K562 (cell line): ENCODE data around the gene NEK1. TPM values are rescaled to one million over a fixed set of nuclear protein-coding genes. Genes with fewer than 3 reads are reported as not detected.

Experiments used
- ATAC-seq: fragments of 200-7000 bp; cut with Tn5 transposase; 3 replicates; pipeline ENCODE4 v1.9.1; 2020; ENCODE audit warnings: moderate library complexity
- BruUV-seq: library from RNA; stranded (reverse); fragments of 400-500 nt; replicated peaks from 2 replicates; lab custom pipeline; 2021; lab: Mats Ljungman, UMichigan
- CTCF ChIA-PET: fragments of 300-600 bp; formaldehyde crosslinking; extraction: SDS; loops from one replicate; lab custom pipeline; 2021; ENCODE audit warnings: low intra/inter-chr PET ratio; lab: Yijun Ruan, JAX
- POLR2A ChIA-PET: fragments of 300-600, 350-650 bp; sonication (Branson Sonifier 250); formaldehyde crosslinking; extraction: SDS; loops from one replicate; lab custom pipeline; 2021; ENCODE audit warnings: antibody characterized with exemption, inconsistent platforms; lab: Yijun Ruan, JAX
- DNase-seq, 4 experiments: peaks; one replicate each; pipeline versions ENCODE4 v3.0.0 to v3.0.0-alpha.2; 2011 to 2018; ENCODE audit warnings: low spot score in 3 of 4, mixed read lengths in 3 of 4; ENCODE audit errors: extremely low read depth in 1 of 4
- FAIRE-seq: peaks from 2 replicates; lab custom pipeline; 2011; peaks lifted over from hg19 to GRCh38; lab: Jason Lieb, UNC
- H2AFZ ChIP-seq: 2 replicates; pipeline ENCODE4 v1.6.0; 2011; ENCODE audit warnings: low read depth, low read length, control low read depth, inconsistent platforms
- H3K27ac ChIP-seq: fragments of 200-600 bp; 3 replicates; pipeline ENCODE4 v1.8.0; 2011; ENCODE audit warnings: low read depth, mild to moderate bottlenecking, control low read depth, inconsistent platforms, low read length, moderate library complexity, mixed read lengths; ENCODE audit errors: extremely low read depth
- H3K27me3 ChIP-seq, 2 experiments: fragments of 300-600 bp in 1 of 2; 2 replicates in 1 of 2; 3 replicates in 1 of 2; pipeline versions ENCODE4 v1.6.0 to v1.8.0; 2011; ENCODE audit warnings: inconsistent platforms in 2 of 2, low read length in 2 of 2, mild to moderate bottlenecking in 1 of 2, mixed read lengths in 1 of 2, moderate library complexity in 1 of 2; ENCODE audit not compliant: control insufficient read depth in 2 of 2, insufficient read depth in 2 of 2
- H3K36me3 ChIP-seq: fragments of 300-600 bp; 3 replicates; pipeline ENCODE4 v1.8.0; 2011; ENCODE audit warnings: mild to moderate bottlenecking, low read length, inconsistent platforms; ENCODE audit not compliant: control insufficient read depth, insufficient read depth
- H3K4me1 ChIP-seq, 2 experiments: fragments of 200-600 bp in 1 of 2; replicated peaks in 1 of 2; 2 replicates in 1 of 2; 3 replicates in 1 of 2; pipeline versions ENCODE4 v1.5.1 to v1.8.0; 2011; ENCODE audit warnings: inconsistent platforms in 2 of 2, low read length in 2 of 2, mild to moderate bottlenecking in 1 of 2, mixed read lengths in 1 of 2, moderate library complexity in 1 of 2; ENCODE audit not compliant: control insufficient read depth in 2 of 2, insufficient read depth in 2 of 2
- H3K4me2 ChIP-seq: 2 replicates; pipeline ENCODE4 v1.6.1; 2011; ENCODE audit warnings: low read length, control low read depth, inconsistent platforms, mixed read lengths; ENCODE audit not compliant: insufficient read depth
- H3K4me3 ChIP-seq: fragments of 200-600 bp; sonication (generic), shearing (Covaris generic); 2 replicates; pipeline ENCODE4 v1.5.1; 2016; ENCODE audit warnings: control low read depth, inconsistent platforms
- H3K79me2 ChIP-seq: fragments of 200-600 bp; 3 replicates; pipeline ENCODE4 v1.8.0; 2011; ENCODE audit warnings: low read length, inconsistent platforms; ENCODE audit not compliant: control insufficient read depth, insufficient read depth
- H3K9ac ChIP-seq, 2 experiments: 2 replicates each; pipeline versions ENCODE4 v1.6.0 to v1.6.1; 2011; ENCODE audit warnings: low read depth in 2 of 2, low read length in 2 of 2, control low read depth in 1 of 2, inconsistent platforms in 1 of 2, mild to moderate bottlenecking in 1 of 2, mixed read lengths in 1 of 2; ENCODE audit not compliant: insufficient read depth in 1 of 2
- H3K9me1 ChIP-seq: one replicate; pipeline ENCODE4 v1.6.0; 2011; ENCODE audit warnings: inconsistent platforms, mild to moderate bottlenecking, low read length, moderate library complexity; ENCODE audit not compliant: control insufficient read depth, insufficient read depth
- H3K9me3 ChIP-seq: replicated peaks from 2 replicates; pipeline ENCODE4 v1.5.1; 2011; ENCODE audit warnings: low read depth, low read length, inconsistent platforms; ENCODE audit not compliant: control insufficient read depth, insufficient read depth
- H4K20me1 ChIP-seq: replicated peaks from 2 replicates; pipeline ENCODE4 v1.6.1; 2011; ENCODE audit warnings: low read length, inconsistent platforms, mixed read lengths; ENCODE audit not compliant: control insufficient read depth, insufficient read depth
- NFIX ChIP-seq: fragments of 250-450 bp; sonication (Bioruptor Pico); IDR thresholded peaks from 2 replicates; pipeline ENCODE4 v1.4.0; 2020; ENCODE audit warnings: low read depth, mild to moderate bottlenecking, moderate library complexity
- NR2C1 ChIP-seq, 2 experiments: fragments of 450-650 bp; IDR thresholded peaks; 2 replicates each; pipeline ENCODE4 v1.6.1; 2017; ENCODE audit warnings: mild to moderate bottlenecking in 2 of 2, antibody characterized with exemption in 1 of 2, inconsistent platforms in 1 of 2, missing compliant biosample characterization in 1 of 2, missing genetic modification characterization in 1 of 2
- ZFP1 ChIP-seq: fragments of 450-650 bp; formaldehyde crosslinking; IDR thresholded peaks from 2 replicates; pipeline ENCODE4 v1.4.0; 2020; ENCODE audit warnings: mild to moderate bottlenecking, mixed read lengths
- ZNF609 ChIP-seq: sonication (generic); formaldehyde crosslinking; IDR thresholded peaks from 2 replicates; pipeline ENCODE4 v1.8.1; 2023; ENCODE audit warnings: missing genetic modification reagents, mild to moderate bottlenecking, borderline replicate concordance
- in situ Hi-C: fragments of 300-500 bp; cut with MboI; formaldehyde crosslinking; loops from 4 replicates; pipeline ENCODE4 v1.15.0; 2018; ENCODE audit warnings: inconsistent platforms, mixed read lengths
- intact Hi-C: fragments of 100-400 bp; cut with micrococcal nuclease; formaldehyde crosslinking; loops from 2 replicates; pipeline ENCODE4 v1.14.2; 2022
- polyA plus RNA-seq, 8 experiments: library from polyadenylated mRNA; depleted of rRNA in 4 of 8; stranded (reverse) in 5 of 8; unstranded in 3 of 8; fragments of >200 nt; fragmentation: Nextera tagmentation in 2 of 8; fragmentation: Illumina TruSeq in 1 of 8; extraction: Ambion mirVana in 2 of 8; extraction: Trizol in 1 of 8; gene quantifications; 2 replicates each; pipeline versions ENCODE4 v1.2.1 to v1.2.3, GENCODE V29; 2011 to 2014; ENCODE audit warnings: inconsistent platforms in 1 of 8, missing spikeins in 1 of 8
- total RNA-seq, 7 experiments: library from RNA; depleted of rRNA in 6 of 7; stranded (reverse); fragments of >200 nt in 6 of 7; fragmentation: Illumina TruSeq in 2 of 7; extraction: Trizol in 2 of 7; gene quantifications; 2 replicates each; pipeline versions ENCODE4 v1.2.1 to v1.2.3, GENCODE V29; 2011 to 2021; ENCODE audit warnings: low replicate concordance in 1 of 7

Gene NEK1
- total and polyA plus RNA-seq, 9 of the 15 experiments (the other 6 are each of a cell fraction or from before 2014, with no cell fraction given): 6.2 to 15.7 (median 10.3) TPM

GRCh38 chr4:169655401-169655800 is 43.0 kb upstream of the NEK1 start (continued):
- TF ChIP-seq NFIX (no peak), ZFP1 (no peak)

DNA sequence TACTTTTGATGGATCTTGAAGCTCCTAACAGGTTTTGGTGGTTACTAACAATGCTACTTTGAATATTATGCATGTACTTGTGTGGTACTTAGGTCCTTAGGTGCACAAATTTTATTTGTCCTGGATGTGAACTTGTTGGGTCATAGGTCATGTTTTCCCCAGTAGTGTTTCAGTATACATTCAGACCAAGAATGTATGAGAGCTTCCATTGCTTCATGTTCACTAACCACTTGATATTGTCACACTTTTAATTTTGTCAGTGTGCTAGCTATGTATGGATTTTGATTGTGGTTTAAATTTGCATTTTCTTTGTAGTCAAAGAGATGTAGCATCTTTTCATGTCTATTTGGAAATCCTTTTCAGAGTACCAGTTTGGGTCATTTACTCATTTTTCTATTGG is 40.2 kb upstream of the NEK1 start:
- no TSS peak for BruUV-seq
- Histone ChIP-seq H3K4me1 (peaks cover 4 to 20% of the 10 kb centered on the region in 2 experiments; a peak in 3 of 5 replicates), H3K79me2 (peaks cover 81% of the 10 kb centered on the region), H3K27me3 (no peaks in the 10 kb centered on the region)
- TF ChIP-seq NR2C1 (IDR thresholded peaks at IDR 0.05) (0 out of 2 replicates have a peak, but pooled peaks have one; percentile 41), NR2C1 (tag; IDR thresholded peaks at IDR 0.05) (no peak), ZNF609 (CRISPR knock-in tag) (no peak)
- TF ChIP-seq, all 486 proteins: peak for 1
- ChIA-PET CTCF (no interaction called here), POLR2A (interaction anchor here (0.6 to 0.7 kb wide), 2 partner anchors 128 to 286 kb away, joined by 3 read pairs; no protein-coding TSS in a partner anchor)
- H2AFZ ChIP-seq: no peak overlapping the region
- no peak overlapping the region for H3K4me3 ChIP-seq
- intact Hi-C loops (no loop called here), in situ Hi-C loops (no loop called here)
- FAIRE-seq: no peak
- no peak for DNase-seq
- H4K20me1 ChIP-seq: no peaks in the 10 kb centered on the region
- H3K36me3 ChIP-seq: peaks cover 13% of the 10 kb centered on the region; the same call in 2 of the 3 replicates
- no peak overlapping the region for H3K9ac ChIP-seq
- H3K27ac ChIP-seq: no peak overlapping the region
- H3K9me3 ChIP-seq: no peaks in the 10 kb centered on the region; the same call in 1 of the 2 replicates
- H3K9me1 ChIP-seq: no peaks in the 10 kb centered on the region
- no peak overlapping the region for H3K4me2 ChIP-seq
- no peak for ATAC-seq
